HUES6 (cell line): Measurements from ENCODE around the gene BTBD10.

Source experiments
- H3K27ac ChIP-seq: 2 replicates; pipeline ENCODE4 v1.7.0; 2013; ENCODE audit warnings: low read depth, mild to moderate bottlenecking, low read length, inconsistent platforms
- H3K27me3 ChIP-seq: 2 replicates; pipeline ENCODE4 v1.6.1; 2013; ENCODE audit warnings: low read length; ENCODE audit not compliant: control insufficient read depth, insufficient read depth
- H3K36me3 ChIP-seq: 2 replicates; pipeline ENCODE4 v1.6.1; 2013; ENCODE audit warnings: low read length; ENCODE audit not compliant: control insufficient read depth, insufficient read depth
- H3K4me1 ChIP-seq: 2 replicates; pipeline ENCODE4 v1.6.1; 2013; ENCODE audit warnings: low read length; ENCODE audit not compliant: control insufficient read depth, insufficient read depth
- H3K4me3 ChIP-seq: 2 replicates; pipeline ENCODE4 v1.5.1; 2013; ENCODE audit warnings: low read depth, low read length
- H3K9ac ChIP-seq: one replicate; pipeline ENCODE4 v1.6.1; 2013; ENCODE audit warnings: mild to moderate bottlenecking, low read length
- H3K9me3 ChIP-seq: 2 replicates; pipeline ENCODE4 v1.6.1; 2013; ENCODE audit warnings: low read depth, low read length; ENCODE audit not compliant: control insufficient read depth, insufficient read depth

Gene BTBD10

GRCh38 chr11:13375798-13376197, 87.2 kb downstream of the BTBD10 start:
- H3K9me3 ChIP-seq: no peaks in the 10 kb centered on the region
- no peaks in the 10 kb centered on the region for H3K4me1 ChIP-seq
- H3K36me3 ChIP-seq: 0 out of 2 replicates have a peak, but pooled peaks cover 7% of the 10 kb centered on the region
- H3K27me3 ChIP-seq: no peaks in the 10 kb centered on the region
- H3K27ac ChIP-seq: no peak overlapping the region
- H3K4me3 ChIP-seq: no peak overlapping the region
- H3K9ac ChIP-seq: no peak overlapping the region

GRCh38 chr11:13373216-13373615, 89.8 kb downstream of the BTBD10 start:
- Histone ChIP-seq H3K4me1 (no peaks in the 10 kb centered on the region; the same call in 1 of the 2 replicates), H3K4me3 (no peak overlapping the region), H3K9ac (no peak overlapping the region), H3K36me3 (no peaks in the 10 kb centered on the region), H3K27ac (no peak overlapping the region), H3K27me3 (no peaks in the 10 kb centered on the region), H3K9me3 (no peaks in the 10 kb centered on the region)

GRCh38 chr11:13368041-13368446, 95.0 kb downstream of the BTBD10 start:
- Histone ChIP-seq H3K4me1 (peaks cover 15% of the 10 kb centered on the region; the same call in 1 of the 2 replicates), H3K9me3 (no peaks in the 10 kb centered on the region), H3K27ac (no peak overlapping the region), H3K9ac (no peak overlapping the region), H3K27me3 (peaks cover 9% of the 10 kb centered on the region; the same call in 1 of the 2 replicates), H3K36me3 (no peaks in the 10 kb centered on the region), H3K4me3 (no peak overlapping the region)

GRCh38 chr11:13367115-13367514, 95.9 kb downstream of the BTBD10 start:
- no peaks in the 10 kb centered on the region for H3K9me3 ChIP-seq
- no peak overlapping the region for H3K9ac ChIP-seq
- H3K27ac ChIP-seq: no peak overlapping the region
- H3K4me3 ChIP-seq: no peak overlapping the region
- peaks cover 15% of the 10 kb centered on the region; the same call in 1 of the 2 replicates for H3K4me1 ChIP-seq
- H3K36me3 ChIP-seq: no peaks in the 10 kb centered on the region
- peaks cover 15% of the 10 kb centered on the region; the same call in 1 of the 2 replicates for H3K27me3 ChIP-seq

- no peaks in the 10 kb centered on the region for H3K9me3 ChIP-seq
- no peak overlapping the region for H3K27ac ChIP-seq
- H3K4me1 ChIP-seq: peaks cover 15% of the 10 kb centered on the region; the same call in 1 of the 2 replicates
- peaks cover 21% of the 10 kb centered on the region; the same call in 1 of the 2 replicates for H3K27me3 ChIP-seq
- H3K4me3 ChIP-seq: no peak overlapping the region
- no peaks in the 10 kb centered on the region for H3K36me3 ChIP-seq
- H3K9ac ChIP-seq: no peak overlapping the region
Measured at GRCh38 chr11:13366266-13367026, 96.6 kb downstream of the BTBD10 start.

GRCh38 chr11:13364388-13364787, 98.6 kb downstream of the BTBD10 start:
- Histone ChIP-seq H3K36me3 (no peaks in the 10 kb centered on the region), H3K4me3 (no peak overlapping the region), H3K9me3 (no peaks in the 10 kb centered on the region), H3K27ac (no peak overlapping the region), H3K4me1 (peaks cover 15% of the 10 kb centered on the region; the same call in 1 of the 2 replicates), H3K27me3 (peaks cover 21% of the 10 kb centered on the region; the same call in 1 of the 2 replicates), H3K9ac (no peak overlapping the region)

GRCh38 chr11:13362596-13363109, 100.4 kb downstream of the BTBD10 start:
- no peaks in the 10 kb centered on the region for H3K9me3 ChIP-seq
- H3K27ac ChIP-seq: no peak overlapping the region
- H3K36me3 ChIP-seq: no peaks in the 10 kb centered on the region
- H3K27me3 ChIP-seq: peaks cover 21% of the 10 kb centered on the region; the same call in 1 of the 2 replicates
- no peak overlapping the region for H3K4me3 ChIP-seq
- peaks cover 15% of the 10 kb centered on the region; the same call in 1 of the 2 replicates for H3K4me1 ChIP-seq
- no peak overlapping the region for H3K9ac ChIP-seq

- H3K36me3 ChIP-seq: no peaks in the 10 kb centered on the region
- no peak overlapping the region for H3K27ac ChIP-seq
Measured at GRCh38 chr11:13358596-13359270, 104.3 kb downstream of the BTBD10 start.

GRCh38 chr11:13357232-13357631, 105.8 kb downstream of the BTBD10 start:
- no peaks in the 10 kb centered on the region for H3K4me1 ChIP-seq
- H3K4me3 ChIP-seq: no peak overlapping the region
- H3K9me3 ChIP-seq: no peaks in the 10 kb centered on the region
- no peaks in the 10 kb centered on the region for H3K36me3 ChIP-seq
- H3K27ac ChIP-seq: no peak overlapping the region
- H3K9ac ChIP-seq: no peak overlapping the region
- peaks cover 7% of the 10 kb centered on the region; the same call in 1 of the 2 replicates for H3K27me3 ChIP-seq

More at GRCh38 chr11:13358596-13359270, 104.3 kb downstream of the BTBD10 start:
- H3K9ac ChIP-seq: no peak overlapping the region
- H3K4me3 ChIP-seq: no peak overlapping the region
- H3K27me3 ChIP-seq: peaks cover 16% of the 10 kb centered on the region; the same call in 1 of the 2 replicates
- H3K4me1 ChIP-seq: peaks cover 2% of the 10 kb centered on the region; the same call in 1 of the 2 replicates
- no peaks in the 10 kb centered on the region for H3K9me3 ChIP-seq

GRCh38 chr11:13355191-13355590, 107.8 kb downstream of the BTBD10 start:
- no peaks in the 10 kb centered on the region for H3K27me3 ChIP-seq
- H3K9me3 ChIP-seq: no peaks in the 10 kb centered on the region
- H3K27ac ChIP-seq: no peak overlapping the region
- no peak overlapping the region for H3K4me3 ChIP-seq
- H3K4me1 ChIP-seq: no peaks in the 10 kb centered on the region
- no peak overlapping the region for H3K9ac ChIP-seq
- no peaks in the 10 kb centered on the region for H3K36me3 ChIP-seq

GRCh38 chr11:13354335-13354734, 108.7 kb downstream of the BTBD10 start:
- no peak overlapping the region for H3K9ac ChIP-seq

More at GRCh38 chr11:13354335-13354734, 108.7 kb downstream of the BTBD10 start:
- H3K27ac ChIP-seq: no peak overlapping the region
- H3K9me3 ChIP-seq: no peaks in the 10 kb centered on the region
- no peaks in the 10 kb centered on the region for H3K36me3 ChIP-seq
- H3K4me3 ChIP-seq: no peak overlapping the region
- H3K27me3 ChIP-seq: no peaks in the 10 kb centered on the region
- H3K4me1 ChIP-seq: no peaks in the 10 kb centered on the region
